ENCODE results near the gene DPF3.

The DPF3 gene

DNA sequence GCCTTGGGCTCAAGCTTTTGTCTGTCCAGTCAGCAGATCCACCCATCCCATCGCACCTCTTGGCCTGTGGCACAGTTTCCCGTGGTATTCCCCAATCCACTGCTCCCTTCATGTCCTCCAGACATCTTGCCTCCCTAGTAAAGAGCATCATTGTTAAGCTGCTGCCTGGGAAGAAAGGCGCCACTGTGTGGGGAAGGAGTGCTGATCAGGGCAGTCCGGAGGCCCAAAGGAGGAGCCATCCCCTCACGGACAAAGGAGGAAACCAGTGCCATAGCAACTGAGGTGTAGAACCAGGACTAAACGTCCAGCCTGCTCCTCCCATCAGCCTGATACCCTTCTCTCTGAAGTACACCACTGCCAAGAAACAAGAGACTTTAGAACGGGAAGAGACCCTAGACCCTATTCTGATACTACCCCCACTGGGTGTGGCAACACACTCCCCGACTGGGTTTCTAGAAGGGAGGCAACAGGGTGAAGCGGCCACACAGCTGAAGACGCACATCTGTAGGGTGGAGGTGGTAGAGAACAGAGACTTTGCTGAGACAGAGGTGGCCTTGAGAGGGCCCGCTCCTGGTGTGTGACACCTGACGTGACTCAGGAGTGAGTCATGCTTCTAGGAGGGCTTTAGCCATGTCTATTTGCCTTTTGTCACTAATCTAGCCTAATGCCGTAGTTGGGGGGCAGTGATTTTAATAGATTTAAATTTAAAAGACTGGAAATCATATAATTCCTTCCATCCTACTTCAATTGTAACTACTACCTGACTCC lies 185.0 kb downstream of the DPF3 start:
- no peak for DNase-seq

DNA sequence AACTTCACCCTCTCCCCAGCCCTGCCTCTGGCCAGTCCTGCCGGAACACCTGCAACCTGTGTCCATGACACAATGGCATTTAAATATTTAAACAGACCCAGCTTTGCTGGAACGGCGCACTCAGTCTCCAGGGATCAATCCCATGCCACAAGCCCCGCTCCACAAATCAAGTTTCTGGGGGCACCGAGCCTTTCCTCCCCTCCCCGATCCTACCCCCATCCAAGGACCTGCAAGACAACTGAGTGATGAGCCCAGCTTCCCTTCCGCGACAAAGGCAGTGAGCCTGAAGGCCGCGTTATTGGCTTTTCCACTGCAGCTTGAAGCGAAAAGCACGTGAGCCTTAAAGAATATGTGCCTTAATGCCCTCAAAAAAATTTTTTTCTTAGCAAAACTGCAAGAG lies 185.7 kb downstream of the DPF3 start:
- DNase-seq: no peak

DNA sequence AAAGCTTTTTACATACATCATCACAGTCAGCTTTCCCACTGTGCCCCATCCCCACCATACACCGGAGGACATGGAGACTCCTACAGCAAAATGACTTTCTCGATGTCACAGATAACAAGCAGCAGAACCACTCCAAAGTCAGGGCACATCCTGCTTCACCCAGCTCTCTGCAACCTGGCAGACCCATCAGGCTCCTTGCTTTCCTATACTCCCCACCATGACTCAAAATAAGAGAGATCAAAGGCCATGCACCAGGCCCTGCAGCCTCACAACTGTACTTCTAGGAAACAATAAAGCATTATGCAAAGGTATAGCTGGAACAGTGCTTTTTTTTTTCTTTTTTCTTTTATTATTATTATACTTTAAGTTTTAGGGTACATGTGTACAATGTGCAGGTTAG lies 187.4 kb downstream of the DPF3 start:
- no peak for DNase-seq

DNA sequence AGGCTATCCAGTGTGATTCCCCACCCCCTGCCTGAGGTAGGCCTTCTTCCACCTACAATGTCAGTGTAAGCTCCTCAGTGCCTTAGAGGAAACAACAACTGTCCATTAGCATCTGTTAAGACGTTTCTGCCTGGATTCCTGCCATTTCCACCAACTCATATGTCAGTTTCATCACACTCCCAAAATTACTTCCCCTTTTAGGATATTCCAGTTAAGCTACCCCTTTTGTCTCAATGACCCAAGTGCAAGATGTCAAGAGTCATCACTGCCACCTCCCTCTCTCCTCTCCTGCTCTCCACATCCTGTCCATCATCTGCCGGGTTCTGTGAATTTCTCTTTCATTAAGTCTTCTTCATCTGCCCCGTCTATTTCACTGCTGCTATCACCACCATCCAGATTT lies 189.4 kb downstream of the DPF3 start:
- DNase-seq: no peak

DNA sequence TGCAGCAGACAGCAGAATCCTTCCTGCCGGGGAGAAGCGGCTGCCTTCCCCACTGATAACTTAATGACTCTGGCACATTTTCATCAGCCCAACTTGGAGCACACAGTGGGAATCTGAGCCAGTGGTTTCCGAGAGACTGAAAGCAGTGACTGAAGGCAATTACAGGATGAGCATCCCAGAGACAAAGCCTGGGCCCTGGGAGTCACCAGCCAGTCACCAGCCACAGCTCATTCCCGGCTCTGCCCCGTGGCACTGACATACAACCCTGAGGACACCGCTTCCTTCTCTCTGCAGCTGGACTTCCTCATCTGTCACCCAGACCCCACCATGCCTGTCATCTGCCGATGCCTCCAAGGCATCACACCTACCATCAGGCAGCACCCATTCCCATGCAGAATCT lies 192.3 kb downstream of the DPF3 start:
- no peak for DNase-seq

DNA sequence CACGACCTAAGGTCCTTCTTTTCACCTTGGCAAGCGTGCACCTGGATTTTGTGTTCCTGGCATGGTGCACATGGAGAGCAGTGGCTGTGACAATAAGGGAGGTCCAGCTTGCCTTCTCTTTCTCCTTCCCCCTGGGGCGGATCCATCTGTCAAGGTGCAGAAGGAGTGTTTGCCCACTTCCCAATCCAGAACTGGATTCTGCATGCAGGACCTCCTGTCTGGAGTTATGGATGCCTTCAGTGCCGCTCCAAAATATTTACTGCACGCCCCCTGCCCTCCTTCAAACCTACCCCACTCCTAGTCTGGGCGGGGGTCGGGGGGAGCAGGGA lies 192.7 kb downstream of the DPF3 start:
- no peak for DNase-seq

DNA sequence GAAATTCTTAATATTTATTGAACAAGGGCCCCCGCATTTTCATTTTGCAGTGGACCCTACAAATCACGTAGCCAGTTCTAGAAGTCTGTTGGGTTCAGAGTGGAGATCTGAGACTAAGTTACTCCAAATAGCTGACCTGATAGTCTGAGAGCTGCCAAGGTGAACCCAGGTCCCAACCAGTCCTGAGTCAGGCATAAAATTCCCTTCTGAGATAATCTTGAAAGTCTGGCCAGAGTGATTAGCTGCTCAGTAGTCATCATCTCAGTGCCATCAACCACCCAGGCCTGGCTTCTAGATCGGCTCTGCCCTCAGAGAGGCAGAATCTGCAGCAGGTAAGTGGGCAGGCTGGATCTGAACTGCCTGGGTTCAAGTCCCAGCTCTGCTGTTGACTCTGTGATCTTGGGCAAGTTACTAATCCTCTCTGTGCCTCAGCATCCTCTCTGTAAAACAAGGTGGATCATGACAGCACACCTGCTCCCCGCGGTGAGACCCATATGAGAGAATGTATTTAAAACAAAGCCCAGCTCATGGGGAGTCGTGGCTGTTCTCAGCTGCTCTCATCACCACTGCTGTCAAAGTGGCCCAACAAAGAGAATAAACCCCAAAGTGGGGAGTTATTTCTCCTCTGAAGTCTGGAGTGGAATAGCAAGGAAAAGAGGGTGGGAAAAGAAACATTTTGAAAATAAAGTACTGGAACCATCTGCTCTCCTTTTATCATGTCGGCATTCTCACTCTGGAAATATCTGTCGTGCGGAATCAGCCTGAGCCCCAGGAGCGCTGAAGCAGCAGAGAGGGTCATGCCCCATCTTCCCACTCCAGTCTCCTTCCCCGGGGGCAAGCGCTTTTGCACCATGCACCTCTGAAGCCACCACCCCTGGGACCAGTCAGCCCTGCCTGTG lies 193.3 kb downstream of the DPF3 start:
- DNase-seq: no peak

DNA sequence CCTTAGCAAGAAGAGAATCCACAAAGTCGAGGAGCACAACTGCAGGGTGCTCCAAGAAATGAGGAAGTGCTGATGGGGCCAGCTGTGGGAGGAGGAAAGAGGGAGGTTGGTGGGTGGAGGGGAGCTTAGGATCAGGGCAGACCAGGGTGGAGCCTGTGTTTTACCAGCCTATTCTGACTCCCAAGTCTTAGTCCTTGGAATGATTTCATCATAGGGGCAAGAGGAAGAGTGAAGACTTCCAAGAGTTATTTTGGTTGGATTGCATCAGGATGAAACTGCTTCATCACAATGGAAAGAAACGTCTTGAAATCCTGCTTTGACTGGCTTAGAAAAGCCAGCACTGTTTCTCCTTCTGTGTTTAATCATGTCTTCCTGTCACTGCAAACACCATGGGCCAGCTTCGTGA lies 194.0 kb downstream of the DPF3 start:
- DNase-seq: no peak

DNA sequence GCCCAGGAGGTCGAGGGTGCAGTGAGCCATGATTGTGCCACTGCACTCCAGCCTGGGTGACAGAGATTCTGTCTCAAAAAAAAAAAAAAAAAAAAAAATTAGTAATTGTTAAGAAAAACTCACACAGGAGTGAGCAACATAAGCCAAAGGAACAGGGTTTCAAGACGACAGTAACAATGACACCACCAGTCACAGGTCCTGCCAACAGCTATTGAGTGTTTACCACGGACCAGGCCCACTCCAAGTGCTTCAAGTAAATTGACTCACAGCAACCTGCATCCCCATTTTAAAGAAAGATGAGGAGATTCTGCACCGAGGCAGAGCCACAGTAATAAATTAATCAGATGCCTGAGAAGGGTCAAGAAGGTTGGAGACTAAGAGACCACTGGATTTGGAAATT lies 194.5 kb downstream of the DPF3 start:
- DNase-seq: no peak

DNA sequence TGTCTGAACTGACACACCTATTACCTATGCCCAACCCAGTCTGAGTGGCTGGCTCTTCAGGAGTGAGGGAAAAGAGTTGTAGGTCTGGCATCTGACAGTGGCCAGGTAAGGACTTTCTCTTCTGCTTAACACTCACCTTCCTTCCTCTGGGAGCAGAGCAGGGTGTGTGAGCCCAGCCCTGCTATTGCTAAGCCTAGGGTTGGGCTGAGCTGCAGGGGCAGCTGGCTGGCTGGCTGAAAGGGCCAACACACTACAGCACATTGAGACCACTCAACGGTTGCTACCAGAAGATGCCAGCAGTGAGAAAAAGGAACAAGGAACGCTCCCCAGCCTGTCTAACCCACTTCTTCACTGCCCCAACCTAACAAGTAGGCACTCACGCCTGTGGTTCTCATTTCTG lies 201.2 kb downstream of the DPF3 start:
- DNase-seq: no peak

DNA sequence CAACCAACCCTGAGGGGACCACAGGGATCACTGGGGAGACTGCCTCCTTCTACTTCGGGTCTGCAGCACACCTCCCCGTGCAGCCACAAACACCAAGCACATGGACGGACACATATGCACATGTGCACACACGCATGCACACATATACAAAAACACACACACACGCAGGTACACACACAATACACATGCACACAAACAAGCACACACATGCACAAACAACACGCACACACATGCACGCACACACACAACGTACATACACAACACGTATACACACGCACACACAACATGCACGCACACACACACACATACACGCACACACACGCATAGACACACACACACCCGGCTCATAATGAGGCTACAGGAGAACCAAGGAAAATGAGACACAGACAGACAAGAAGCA lies 203.6 kb downstream of the DPF3 start:
- no peak for DNase-seq

DNA sequence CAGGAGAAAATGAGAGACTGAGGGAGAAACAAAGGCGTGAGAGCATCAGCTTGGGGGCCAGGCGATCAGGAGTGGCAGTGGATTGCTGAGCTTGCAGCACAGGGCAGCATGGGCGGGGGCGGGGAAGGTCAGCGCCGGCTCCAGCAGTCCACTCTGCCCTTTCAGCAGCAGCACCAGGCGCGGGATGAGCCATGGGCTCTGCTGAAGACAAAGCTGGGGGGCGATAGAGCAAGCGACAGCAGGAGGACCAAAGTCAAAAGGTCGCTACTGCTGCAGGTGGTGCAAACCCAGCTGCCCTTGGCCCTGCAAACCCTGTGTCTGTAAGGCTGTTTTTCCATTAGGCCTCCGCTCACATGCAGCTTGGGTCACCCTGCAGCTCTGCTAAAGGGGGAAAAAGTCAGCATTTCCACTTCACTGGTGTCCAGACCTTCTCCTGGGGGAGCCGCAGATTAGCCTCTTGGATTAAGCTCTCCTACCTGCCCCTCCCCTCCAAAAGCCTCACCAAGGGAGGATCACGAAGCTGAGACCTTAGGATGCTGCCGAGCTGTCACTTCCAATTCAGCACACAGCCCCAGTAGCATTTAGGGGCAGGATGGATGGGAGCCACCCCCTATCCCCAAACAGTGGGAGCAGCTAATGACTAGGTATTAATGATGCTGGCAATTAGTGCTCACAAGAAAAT lies 204.8 kb downstream of the DPF3 start:
- DNase-seq: no peak

DNA sequence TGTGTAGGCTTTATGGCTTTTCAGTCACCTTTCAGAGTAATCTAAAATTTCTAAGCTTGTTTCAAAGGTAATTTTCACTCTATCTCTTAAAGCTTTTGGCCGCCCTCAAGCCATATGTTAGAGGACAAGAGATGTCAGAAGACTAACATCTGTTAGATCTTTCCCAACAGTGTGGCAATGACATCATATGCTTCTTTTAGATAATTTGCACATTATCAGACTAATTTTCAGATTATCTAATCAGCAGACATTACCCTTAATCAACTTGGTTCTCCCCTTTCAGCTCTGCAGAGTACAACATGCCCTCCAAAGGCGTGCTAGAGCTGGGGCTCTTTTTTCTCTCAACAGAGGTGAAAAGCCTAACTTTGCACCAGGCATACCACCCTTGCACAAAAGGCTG lies 207.1 kb downstream of the DPF3 start:
- DNase-seq: no peak

DNA sequence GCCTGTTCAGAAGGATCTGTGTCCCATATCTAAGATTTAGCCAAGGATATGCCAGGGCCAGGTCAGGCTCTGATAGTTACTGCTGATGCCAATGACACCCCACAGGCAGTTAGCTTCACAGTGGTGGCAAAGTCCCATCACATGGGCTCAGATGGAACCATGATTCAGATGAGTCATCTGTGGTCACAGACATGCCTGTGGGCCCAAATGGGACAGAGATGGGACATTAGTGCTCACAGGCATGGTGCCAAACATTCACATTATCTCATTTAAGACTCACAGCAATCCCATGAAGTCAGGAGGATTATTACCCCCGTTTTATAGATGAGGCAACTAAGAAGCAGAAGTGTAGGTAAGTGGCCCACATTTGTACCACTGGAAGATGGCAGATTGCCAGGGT lies 207.8 kb downstream of the DPF3 start:
- DNase-seq: no peak

DNA sequence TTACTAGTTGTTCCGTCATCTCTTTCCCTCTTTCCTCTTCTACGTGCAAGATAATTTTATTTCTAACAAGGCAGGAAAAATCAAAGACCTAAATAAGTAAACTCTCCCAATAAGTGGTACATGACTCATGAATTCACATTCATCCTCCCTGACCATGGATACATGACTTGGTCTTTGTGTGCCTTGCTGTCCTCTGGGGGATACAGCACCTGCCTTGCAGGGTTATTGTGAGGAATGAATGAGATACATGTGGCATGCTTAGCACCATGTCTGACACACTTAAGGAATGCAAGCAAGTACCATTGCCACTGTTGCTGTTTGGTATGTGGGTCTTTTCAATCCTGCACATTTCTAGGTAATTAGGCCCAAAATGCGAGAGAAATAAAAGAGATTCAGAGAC lies 208.4 kb downstream of the DPF3 start:
- no peak for DNase-seq

DNA sequence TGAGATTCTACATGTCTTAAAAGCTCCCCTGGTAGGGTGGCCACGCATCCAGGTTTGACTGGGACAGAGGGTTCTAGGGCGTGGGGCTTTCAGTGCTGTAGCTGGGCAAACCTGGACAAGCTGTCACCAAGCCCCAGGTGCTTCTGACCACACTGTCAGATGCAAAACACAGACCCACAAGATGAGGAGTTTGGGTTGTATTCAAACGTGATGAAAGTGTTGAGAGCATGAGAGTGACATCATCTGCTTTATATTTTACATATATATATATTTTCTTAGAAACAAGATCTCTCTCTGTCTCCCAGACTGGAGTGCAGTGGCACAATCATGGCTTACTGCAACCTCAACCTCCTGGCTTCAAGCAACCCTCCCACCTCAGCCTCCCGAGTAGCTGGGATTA lies 210.1 kb downstream of the DPF3 start:
- DNase-seq: no peak

DNA sequence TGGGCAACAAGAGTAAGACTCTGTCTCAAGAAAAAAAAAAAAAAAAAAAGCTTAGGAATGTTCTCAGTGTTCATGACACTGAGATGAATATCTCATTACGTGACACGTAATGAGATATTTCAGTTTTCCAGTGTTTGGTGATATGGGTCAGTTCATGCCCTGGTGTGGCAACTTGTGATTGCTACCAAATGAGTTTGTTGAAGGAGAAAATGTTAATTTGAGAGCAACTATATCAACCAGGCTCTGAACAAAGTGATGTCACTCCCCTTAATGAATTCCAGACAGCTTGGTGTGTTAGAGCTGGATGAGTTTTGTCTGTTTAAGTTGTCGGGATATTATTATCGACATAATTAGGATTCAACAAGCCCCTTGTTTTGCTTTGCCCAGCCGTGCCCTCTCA lies 211.7 kb downstream of the DPF3 start:
- no peak for DNase-seq

DNA sequence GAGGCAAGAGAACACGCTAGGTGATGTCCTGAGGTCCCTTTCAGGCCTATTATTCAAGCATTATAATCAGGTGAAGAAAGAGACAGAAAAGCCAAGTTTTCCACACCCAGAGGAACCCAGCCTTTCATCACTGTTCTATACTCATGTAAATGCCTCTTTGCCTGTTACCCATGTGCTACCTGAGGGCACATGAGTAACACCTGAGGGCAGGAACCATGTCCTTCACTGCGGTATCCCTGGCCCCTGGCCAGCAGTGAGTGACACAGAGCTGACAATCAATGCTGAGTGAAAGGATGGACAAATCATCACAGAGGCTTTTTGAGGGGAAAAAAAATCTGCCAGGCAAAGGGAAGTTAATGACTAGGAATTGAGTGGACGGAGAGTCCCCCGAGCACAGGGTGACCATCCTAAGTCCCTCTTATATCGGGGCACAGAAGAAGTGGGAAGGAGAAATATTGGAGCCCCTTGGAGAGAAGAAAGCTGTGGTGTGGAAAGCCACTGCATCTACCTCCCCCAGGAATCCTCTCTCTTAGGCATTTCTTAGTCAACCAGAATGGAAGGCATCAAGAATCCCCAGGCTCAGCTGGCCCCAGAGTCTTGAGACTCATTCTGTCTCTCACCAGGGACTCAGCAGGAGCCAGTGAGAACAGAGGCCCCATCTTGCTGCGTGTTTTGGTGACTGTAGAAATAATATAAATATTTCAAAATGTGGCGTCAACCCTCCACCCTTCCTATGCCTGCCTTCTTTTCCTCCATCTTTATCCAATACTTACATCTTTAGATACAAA lies 212.9 kb downstream of the DPF3 start:
- no peak for DNase-seq

DNA sequence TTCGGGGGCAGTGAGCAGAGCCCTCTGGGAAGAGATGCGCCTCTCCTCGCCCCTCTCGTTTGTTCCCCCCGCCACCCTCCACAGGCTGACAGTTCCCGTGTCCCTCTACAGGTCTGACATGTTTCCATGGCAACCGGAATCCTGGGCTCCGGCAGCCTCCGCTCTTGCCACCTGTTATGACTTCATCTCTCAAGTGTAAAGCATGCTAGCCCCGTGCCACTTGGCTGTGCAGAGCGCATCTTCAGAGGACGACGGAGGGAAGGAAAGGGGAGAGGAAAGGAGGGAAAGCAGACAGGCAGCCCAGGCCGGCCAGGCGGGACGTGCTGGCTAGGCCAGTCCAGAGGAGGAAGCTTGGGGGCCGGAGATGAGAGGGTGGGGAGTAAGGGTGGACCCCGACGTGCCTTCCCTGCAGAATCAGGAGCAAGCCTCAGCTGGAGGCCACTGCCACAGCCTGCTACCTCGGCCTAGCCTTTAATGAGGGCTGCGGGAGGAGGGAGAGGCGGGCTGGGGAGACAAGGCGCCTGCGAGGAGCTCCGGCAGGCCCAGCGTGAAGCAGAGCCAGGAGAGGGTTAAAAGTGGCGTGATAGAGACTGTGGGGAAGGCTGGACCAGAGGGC lies 214.3 kb downstream of the DPF3 start:
- no peak for DNase-seq

DNA sequence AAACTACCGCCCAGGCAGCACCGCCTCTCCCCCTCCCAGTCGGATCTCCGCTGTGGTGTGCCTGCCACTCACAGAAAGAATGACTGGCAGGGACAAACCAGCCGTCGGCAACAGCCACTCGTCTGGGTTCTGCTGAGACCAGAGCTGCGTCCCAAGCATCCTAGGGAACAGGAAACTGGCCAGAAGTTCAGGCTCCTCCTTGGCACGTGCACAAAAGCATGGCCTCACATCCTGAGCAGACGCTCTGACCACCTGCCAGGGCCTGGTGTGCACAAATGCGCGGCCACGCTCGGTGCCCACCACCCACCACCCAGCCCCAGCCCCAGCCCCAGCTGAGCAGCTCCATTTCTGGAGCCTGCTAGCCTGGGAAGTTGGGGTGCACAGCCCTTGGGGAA lies 214.8 kb downstream of the DPF3 start:
- no peak for DNase-seq

DNA sequence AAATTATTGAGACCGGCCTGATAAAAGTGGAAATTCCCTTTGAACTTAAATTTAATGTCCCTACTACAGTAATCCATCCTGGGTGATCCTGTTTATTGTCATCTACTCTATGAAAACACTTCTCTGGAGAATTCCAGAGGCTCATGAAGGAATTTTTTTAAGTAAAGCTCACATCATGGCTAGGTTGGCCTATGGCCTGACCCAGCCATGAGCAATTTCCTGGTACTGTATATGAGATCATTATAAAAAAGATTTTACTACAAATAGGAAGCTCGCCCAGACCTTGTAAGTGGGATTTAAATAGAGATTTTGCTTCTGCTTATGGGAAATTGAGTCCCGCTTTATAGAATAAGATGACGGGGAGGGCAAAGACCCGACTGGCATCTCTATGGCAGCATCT lies 215.5 kb downstream of the DPF3 start:
- no peak for DNase-seq

DNA sequence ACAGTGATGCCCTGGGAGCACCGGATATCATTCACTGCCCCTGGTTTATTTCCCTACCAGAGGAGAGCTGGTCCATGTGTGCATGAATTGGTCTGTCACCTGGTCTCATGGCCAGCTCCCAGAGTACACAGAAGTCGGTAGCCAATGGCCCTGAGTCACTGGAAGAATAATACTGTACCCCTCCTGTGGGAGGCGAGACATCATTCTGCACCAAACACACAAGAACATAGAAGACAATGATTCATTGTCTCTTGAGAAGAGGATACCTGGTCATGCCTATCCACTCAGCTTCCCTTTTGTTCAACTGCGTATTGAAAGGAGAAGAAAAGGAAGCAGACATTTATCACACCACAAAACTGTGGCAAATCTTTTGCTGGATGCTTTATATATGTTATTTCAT lies 216.2 kb downstream of the DPF3 start:
- DNase-seq: no peak

DNA sequence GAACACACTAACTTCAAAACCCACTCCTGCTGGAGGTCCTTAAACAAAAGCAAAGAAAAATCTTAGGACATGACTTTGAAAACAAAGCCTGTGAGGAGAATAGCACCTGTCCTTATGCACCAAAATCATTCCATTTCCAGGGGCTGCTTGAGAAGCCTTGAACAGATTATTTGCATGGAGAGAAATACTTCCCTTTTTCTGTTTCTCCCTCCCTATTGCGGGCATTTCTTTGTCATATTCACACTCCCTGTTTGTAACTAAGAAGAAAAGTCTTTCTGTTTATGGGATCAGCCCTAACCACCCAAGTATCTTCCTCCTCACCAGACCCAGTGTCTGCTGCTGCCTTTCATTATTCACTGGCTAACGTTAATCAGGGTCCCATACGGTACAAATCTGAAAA lies 218.8 kb downstream of the DPF3 start:
- DNase-seq: no peak
